DMS53 treated with DMSO at 0.1 percent for 48 hours (cell line): ENCODE data around the gene MAP3K20.
"Not testable (repeated sequence)": the region's sequence is repeated elsewhere in the genome, so short reads cannot be mapped to it uniquely, and the experiment has no call there.

Source experiments
- DNase-seq: peaks from one replicate; lab custom pipeline; 2025; ENCODE audit not compliant: unreplicated experiment; lab: John Stamatoyannopoulos, UW

MAP3K20 gene

DNA sequence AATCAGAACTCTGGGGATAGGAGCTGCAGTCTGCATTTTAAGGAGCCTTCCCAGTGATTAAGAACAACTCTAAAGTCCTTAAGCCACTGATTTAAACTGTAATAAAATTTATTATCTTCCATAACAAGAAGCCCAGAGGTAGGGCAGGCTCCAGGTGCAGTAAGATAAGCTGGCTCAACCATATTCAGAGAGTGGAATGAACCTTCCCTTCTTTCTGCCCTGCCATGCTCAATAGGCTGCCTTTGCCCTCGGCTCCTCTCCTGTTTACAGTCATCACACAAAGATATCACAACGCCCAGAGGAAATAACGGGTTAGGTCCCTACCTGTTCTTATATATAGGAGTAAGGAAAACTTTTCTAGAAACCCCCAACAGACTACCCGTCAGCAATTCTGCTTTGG is 188.5 kb downstream of the MAP3K20 start:
- DNase-seq, result no peak

DNA sequence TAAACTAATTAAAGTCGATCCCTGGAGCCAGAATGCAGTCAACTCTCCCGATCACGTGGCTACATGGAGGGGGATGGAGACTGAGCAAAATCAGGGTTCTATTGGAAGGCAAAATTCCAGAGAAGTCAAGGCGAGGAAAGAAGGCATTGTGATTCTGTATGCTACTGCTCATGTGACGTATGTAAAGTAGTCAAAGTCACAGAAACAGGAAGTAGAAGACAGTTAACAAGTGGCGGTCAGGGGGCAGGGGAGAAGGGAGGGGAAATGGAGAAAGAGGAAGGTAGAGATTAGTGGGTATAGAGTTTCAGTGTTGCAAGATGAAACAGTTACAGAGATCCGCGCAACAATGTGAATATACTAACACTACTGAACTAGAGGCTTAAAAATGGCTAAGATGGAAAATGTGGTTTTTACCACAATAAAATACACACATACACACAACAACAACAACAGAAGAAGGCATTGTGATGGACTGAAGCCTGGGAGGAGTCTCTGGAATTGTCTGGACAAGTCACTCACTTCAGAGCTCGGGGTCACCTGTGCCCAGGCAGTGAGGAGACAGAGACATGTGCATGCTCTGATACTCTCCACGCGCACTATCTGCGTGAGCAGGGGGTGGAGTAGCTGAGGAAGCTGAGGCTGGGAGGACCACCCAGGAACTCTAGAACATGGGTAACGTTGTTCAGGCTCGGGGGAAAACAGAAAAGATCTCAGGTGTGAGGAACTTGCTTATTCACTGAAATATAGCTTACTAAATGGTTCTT is 189.1 kb downstream of the MAP3K20 start:
- no peak for DNase-seq

DNA sequence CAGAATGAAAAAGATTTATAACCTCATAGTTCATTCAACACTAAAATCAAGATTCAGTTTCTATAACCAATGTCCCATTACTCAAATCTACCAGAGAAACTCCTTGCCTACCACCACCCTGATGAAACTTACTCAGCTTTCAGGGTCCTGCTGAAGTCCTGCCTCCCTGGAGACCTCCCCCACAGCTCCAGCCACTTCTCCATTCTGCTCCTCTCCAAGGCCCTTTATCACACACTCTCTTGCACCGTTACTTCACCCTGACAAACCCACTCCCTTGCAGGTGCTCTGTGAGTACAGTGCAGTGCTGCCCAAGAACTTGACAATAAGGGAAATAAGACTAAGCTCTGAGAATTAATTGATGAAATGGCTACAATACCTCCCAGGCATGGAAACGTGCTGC is 195.5 kb downstream of the MAP3K20 start:
- DNase-seq, result no peak

DNA sequence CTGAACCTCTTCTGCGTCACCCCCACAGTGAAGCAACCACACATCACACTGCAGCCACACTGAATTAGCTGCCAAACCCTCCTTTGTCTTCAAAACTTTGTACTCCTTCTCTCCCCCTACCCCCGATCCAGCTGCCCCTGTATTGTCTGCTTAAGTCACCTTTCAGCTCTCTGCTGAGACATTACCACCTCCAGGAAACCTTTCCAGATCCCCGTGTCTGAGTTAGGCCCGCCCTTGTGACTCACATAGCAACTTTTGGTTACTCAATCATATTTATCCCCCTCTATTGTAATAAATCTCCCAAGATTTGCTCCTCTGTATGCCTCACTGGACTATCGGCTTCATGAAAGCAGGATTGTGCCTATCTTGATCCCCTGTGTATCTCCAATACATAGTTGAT is 196.2 kb downstream of the MAP3K20 start:
- DNase-seq, result no peak

DNA sequence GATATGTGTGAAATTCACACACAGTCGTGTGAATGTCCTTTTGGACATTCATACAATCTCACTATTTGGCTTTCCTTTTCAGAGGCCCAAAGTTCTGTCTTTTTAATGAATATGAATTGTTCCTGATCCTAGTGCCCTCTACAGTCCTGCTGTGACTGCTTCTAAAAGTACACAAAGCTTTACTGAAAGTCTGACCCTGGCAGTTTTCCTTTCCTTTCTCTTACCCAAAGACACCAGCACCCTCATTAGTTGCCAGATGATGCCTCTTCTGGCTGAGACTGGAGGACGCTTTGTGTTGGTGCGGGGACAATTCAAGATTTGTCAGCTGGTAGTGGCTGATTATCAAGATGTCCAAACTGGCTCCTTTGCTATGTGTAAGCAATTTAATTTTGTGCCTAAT is 197.2 kb downstream of the MAP3K20 start:
- no peak for DNase-seq

DNA sequence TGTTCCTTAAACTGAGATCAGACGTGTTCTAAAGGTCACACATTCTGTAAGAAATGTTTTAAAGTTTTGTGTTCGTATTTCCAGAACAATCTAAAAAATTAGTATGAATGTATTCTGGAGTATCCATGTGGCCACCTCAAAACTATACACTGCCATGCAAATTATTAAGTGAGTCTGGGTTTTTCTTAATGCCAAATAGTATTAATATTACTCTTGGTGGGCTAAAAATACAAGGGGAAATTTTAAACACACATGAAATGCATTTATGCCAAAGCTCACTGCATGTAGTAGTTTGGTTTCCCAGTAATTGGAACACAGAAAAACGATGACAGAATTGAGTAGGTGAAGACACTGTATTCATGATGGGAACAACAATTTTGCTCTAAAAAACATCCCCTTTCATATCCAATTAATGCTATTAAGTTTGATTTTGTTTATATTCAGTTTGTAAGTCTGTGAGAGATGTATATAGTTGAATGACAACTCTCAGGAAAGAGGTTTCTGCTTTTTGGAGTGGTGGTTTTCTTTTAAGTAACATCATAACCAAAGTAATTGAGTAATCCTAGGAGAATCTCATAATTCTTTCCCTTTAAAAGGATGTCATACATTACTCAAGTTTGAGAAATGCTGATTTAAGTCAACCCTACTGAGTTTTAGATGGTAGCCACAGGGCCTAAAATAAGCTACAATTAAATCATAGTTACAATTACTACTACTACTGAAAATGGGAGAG is 203.3 kb downstream of the MAP3K20 start:
- no peak for DNase-seq

DNA sequence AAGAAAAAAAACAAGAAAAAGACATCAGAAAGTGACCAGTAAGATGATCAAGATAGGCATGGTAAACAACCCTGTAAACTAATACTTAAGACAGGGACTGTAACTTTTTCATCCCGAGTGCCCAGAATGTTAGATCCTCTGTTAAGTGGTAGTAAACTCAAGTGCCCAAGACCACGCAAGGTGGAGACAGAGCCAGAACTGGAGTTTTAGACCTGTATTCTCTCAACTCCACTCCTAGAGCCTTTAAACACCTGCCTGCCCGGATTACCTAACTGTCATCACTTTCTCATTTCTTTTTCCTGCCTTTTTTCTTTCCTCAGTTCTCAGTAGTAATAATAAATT is 203.9 kb downstream of the MAP3K20 start:
- DNase-seq, result no peak

DNA sequence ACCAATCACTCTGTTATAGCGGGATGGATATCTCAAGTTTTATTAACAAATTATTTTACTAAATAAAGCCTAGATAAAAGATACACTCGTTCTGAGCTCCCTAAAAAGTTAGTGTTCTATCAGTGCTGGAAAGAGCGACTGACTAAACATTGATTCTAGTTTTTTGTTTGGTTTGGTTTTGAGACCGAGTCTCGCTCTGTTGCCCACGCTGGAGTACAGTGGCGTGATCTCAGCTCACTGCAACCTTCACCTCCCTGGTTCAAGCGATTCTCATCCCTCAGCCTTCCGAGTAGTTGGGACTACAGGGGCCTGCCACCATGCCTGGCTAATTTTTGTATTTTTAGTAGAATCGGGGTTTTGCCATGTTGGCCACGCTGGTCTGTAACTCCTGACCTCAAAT is 205.2 kb downstream of the MAP3K20 start:
- DNase-seq, result no peak

DNA sequence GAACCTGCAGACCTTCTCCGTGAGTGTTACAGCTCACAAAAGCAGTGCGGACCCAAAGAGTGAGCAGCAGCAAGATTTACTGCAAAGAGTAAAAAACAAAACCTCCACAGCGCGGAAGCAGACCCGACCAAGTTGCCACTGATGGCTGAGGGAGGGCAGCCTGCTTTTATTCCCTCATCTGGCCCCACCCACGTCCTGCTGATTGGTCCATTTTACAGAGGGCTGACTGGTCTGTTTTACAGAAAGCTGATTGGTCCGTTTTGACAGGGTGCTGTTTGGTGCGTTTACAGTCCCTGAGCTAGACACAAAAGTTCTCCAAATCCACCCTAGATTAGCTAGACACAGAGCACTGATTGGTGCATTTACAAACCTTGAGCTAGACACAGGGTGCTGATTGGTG is 206.3 kb downstream of the MAP3K20 start:
- not testable (repeated sequence) for DNase-seq

DNA sequence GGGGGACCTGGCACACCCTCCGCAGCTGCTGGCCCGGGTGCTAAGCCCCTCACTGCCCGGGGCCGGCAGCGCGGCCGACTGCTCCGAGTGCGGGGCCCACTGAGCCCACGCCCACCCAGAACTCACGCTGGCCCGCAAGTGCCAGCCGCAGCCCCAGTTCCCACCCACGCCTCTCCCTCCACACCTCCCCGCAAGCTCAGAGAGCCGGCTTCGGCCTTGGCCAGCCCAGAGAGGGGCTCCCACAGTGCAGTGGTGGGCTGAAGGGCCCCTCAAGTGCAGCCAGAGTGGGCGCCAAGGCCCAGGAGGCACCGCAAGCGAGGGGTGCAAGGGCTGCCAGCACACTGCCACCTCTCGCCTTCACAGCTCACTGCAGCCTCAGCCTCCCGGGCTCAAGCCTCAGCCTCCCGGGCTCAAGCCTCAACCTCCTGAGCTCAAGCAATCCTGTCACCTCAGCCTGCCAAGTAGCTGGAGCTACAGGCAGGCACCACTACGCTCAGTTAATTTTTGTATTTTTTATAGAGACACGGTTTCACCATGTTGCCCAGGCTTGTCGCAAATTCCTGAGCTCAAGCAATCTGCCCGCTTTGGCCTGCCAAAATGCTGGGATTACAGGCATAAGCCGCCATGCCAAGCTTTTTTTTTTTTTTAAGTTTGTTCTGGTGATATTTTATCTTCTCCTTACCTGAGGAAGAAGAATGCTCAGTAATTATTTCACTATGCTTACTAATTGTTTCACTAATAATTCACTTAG is 207.3 kb downstream of the MAP3K20 start:
- DNase-seq, result no peak

DNA sequence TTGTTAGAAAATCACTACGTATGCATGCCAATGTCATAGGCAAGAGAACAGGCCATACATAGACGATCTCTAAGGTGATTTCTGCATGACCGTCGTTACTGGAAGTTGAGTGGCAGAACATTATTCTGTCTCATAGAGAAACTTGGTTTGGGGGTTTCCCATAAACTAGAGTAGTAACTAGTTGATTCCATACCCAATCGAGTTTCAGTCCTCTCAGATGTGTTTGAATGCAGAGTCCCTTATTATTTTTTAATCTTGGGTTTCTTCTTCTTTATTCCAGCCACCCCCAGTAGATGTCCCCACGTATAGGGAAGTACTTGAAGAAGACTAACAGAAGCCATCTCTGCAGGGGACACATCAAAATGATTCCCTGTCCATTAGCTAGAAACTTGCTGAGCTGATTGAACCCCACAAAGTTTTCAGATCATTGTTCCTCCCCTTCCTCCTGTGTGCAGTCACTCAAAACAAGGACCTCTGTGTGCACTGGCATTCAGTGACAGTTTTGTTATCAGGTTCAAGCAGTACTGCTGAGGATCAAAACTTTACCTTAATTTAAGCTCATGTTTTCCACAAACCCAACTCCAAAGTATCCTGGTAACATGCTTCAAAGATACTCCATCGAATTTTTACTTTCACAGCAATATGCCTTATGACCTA is 210.6 kb downstream of the MAP3K20 start:
- DNase-seq, result no peak

DNA sequence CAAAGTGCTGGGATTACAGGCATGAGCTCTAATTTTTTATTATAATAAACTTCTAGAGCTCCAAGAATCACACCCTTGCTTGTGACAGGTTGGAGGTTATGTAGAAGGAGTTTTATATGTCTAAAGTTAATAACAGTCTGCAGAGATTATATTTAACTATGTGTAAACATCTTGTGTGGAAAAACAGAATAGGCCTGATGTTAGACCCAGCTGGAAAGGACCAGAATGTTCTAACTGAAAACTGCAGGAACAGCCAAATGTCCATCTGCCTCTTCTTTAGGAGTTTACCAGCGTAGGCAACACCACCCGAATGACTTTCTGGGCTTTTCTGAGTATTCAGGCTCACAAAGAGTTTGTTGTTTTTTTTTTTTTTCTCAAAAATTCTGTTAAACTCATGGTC is 211.9 kb downstream of the MAP3K20 start:
- DNase-seq, result no peak

DNA sequence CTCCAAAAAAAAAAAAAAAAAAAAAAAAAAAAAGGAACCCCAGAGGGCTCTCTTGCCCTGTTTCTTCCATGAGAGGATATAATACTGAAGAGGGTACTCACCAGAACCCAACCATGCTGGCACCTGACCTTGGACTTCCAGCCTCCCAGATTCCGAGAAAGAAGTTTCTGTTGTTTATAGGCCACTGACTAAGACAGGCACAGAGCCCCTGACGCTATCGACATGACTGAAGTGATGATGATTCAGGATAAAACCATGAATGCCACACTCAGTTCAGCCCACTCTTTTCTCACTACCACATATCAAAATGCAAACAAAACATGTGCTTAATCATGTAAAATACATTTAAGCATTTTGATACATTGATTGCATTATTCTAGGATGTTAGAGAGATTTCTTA is 212.9 kb downstream of the MAP3K20 start:
- DNase-seq, result no peak

DNA sequence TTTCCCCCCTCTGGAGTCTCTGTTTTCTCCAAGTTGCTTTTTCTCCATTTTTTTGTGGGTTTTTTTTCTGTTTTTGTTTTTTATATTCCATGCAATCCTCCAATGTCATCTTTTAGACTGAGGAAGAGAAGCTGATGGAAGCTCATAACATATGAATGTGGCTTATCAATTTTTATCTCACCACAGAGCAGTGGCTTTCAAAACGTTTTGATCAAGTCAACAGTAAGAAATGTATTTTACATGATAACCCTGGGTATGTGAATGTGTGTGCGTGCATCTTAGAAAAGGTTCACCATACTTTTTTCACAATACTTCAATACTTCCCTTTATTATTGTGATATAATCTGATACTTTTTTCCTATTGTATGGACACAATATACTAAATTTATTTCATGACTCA is 214.4 kb downstream of the MAP3K20 start:
- DNase-seq, result no peak

DNA sequence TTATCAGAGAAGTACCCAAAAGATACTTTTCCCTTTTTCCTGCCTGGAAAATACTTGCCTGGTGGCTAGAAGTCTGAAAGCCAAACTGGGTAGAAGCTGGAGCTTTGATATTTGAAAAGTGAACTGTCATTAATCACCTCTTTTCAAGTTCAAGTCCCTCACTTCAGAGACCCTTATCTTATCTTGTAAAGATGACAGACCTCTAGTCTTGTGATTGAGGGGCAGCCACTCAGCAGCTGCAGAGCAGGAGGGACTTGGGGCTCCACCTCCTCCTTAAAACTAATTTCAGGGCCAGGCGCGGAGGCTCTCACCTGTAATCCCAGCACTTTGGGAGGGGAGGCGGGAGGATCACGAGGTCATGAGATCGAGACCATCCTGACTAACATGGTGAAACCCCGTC is 214.9 kb downstream of the MAP3K20 start:
- no peak for DNase-seq

DNA sequence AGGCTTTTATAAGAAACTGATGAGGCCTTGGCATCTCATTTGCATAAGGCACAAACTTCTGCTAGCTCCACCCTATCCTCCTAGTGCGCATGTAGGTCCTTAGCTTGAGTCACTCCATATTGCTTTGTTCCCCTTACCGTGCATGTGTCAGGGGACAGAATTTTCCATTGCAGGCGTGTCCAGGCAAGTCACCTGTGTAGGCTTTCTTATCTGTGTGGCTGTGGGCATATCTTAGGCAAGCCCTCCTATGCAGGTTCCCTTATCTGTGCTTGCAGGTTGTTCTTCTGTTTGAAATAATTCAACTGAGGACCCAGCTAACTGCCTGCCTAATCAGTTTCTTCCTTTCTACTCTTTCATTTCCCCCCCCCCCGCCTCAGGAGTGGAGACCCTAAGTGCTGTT is 215.8 kb downstream of the MAP3K20 start:
- DNase-seq, result no peak

DNA sequence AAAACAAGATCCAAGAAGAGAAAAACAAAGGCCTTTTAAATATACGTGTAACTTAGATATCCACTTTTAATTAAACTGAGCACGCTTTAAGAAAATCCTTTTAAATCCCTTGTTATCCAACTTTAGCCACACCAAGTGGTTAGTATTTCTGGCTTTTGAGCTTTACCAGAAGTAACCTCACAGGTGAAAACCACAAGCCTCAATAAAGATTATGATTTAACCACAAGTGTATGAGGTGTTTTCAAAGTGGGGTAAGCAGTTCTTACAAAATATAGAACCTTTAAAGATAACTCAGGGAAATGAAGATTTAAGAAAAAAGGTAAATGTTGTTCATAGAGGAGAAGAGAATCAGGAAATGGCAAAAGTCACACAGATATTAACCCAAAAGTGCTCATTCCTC is 220.6 kb downstream of the MAP3K20 start:
- DNase-seq, result no peak

DNA sequence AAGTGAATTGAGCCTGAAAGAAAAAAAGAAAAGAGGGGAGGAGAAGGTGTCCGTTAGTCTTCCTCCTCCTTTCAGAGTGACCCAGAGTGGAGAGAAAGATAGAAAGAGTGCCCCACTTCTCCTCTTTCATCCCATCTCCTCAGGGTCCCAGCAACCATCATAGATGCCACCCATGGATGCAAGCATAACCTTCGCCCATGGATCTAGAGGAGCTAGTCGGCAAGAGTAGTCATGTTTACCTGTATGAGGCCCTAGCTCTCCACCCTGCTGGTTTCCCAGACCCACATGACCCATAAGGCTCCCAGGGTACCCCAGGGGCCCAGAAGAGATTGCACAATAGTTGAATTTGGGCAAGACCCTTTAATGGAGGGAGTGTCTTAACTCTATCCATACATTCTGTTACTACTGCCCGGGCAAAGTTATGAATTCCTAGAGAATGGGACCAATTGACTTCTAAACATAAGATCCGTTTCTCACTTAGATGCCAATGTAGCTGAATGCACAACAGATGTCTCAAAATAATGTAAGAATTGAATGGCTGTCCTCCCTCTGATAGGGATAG is 223.0 kb downstream of the MAP3K20 start:
- no peak for DNase-seq

DNA sequence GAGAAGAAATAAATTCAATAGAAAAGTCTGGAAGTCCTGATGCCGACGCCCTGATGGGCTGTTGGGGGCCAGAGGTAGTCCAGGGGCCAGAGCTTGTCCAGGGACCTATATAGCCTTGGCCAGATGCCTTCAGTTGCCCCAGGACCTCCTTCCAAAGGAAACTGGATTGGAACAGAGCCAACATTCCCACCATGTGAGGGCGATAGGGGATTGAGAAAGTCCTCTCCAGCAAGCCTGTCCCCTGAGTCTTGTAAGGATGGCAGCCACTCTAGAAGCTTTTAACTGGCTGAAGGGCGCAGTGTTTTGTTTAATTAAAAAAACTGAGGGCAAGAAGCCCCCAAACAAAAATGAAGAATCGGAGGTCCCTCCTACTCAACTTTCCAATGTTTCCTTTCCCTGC is 224.1 kb downstream of the MAP3K20 start:
- DNase-seq, result no peak

DNA sequence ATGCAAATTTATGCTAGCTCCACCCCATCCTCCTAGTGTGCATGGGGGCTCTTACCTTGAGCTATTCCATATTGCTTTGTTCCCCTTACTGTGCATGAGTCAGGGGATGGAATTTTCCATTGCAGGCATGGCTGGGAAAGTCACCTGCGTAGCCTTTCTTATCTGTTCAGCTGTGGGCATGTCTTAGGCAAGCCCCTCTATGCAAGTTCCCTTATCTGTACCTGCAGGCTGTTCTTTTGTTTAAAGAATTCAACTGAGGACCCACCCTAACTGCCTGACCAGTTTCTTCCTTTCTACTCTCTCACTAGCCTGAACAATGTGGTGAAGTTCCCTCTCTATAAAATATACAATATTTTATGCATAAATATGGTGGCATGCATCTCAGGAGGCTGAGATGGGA is 224.8 kb downstream of the MAP3K20 start:
- no peak for DNase-seq

DNA sequence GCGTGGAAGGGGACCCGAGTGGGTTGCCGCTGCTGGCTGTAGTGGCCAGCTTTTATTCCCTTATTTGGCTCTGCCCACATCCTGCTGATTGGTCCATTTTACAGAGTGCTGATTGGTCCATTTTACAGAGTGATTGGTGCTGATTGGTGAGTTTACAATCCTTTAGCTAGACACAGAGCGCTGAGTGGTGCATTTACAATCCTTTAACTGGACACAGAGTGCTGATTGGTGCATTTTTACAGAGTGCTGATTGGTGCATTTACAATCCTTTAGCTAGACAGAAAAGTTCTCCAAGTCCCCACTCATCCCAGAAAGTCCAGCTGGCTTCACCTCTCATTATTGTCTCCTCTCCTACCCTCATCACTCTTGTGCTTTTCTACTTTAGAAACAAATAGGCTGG is 225.9 kb downstream of the MAP3K20 start:
- DNase-seq, result not testable (repeated sequence)
